ENCODE data around the gene CHST11.

Gene CHST11

GRCh38 chr12:104665296-104665695 is 208.5 kb downstream of the CHST11 start:
- Mint-ChIP-seq H3K27me3 (no peaks in the 10 kb centered on the region), H3K36me3 (ENCODE audit: insufficient read depth) (no peaks in the 10 kb centered on the region), H3K4me1 (ENCODE audit: low read depth in 2 of 2) (peaks cover 37 to 62% of the 10 kb centered on the region in 2 donors), H3K27ac (peak overlapping the region; percentile 79 to 83), H3K9me3 (no peaks in the 10 kb centered on the region), H3K4me3 (peak overlapping the region in 1 of 2 donors; percentile 17)
- ATAC-seq (replicated peaks) (no peak), DNase-seq (no peak)

DNA sequence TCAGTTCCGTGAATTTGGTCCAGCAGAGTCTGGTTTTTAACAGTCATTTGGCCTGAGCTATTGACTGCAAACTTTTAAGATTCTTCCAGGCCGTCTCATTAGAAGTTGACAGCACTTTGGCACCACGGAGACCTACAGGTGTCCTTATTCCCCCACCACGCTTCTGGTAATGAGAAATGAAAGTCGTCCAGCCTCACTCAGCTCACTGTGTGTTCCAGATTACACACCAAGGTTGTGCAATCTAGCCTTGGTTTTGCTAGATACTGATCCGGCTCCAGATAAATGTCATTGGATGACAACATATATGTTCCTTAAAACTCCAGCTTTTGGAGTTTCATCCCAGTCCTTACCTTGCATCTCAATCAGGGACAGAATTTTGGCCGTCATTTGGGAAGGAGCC is 210.4 kb downstream of the CHST11 start:
- Mint-ChIP-seq H3K4me3 (no peak overlapping the region), H3K4me1 (ENCODE audit: low read depth in 2 of 2) (peaks cover 48 to 66% of the 10 kb centered on the region in 2 donors), H3K9me3 (no peaks in the 10 kb centered on the region), H3K27ac (no peak overlapping the region), H3K27me3 (no peaks in the 10 kb centered on the region), H3K36me3 (ENCODE audit: insufficient read depth) (peaks cover 7% of the 10 kb centered on the region)
- ATAC-seq (replicated peaks), result no peak
- DNase-seq, result no peak

DNA sequence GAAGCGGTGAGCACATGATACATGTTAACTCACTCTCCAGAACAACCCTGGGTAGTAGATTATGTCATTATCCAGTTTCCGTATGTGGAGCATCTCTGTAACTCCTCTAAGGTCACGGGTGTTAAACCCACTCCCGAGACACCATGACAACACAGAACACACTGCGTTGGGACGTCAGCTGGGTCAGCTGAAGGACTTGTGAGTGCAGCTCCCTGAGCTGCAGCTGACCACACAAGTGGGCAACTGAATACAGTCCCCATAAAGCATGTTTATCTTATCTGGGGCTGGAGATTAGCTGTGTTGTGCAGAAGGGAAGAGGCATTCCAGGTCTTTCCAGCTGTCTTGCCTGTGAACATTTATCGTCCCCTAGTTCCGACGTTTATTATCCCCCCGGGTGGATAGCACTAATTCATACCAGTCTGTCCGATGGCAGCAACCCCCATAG is 211.5 kb downstream of the CHST11 start:
- ATAC-seq (replicated peaks) (no peak), DNase-seq (no peak)
- H3K27me3 Mint-ChIP-seq, result no peaks in the 10 kb centered on the region
- no peak overlapping the region for H3K4me3 Mint-ChIP-seq
- H3K9me3 Mint-ChIP-seq, result no peaks in the 10 kb centered on the region
- peaks cover 53 to 70% of the 10 kb centered on the region in 2 donors for H3K4me1 Mint-ChIP-seq (ENCODE audit: low read depth in 2 of 2)
- peaks cover 10% of the 10 kb centered on the region for H3K36me3 Mint-ChIP-seq (ENCODE audit: insufficient read depth)
- H3K27ac Mint-ChIP-seq, result no peak overlapping the region

GRCh38 chr12:104669089-104669721 is 212.5 kb downstream of the CHST11 start:
- ATAC-seq (replicated peaks) (no peak), DNase-seq (no peak)
- Mint-ChIP-seq H3K9me3 (no peaks in the 10 kb centered on the region), H3K4me3 (peak overlapping the region; percentile 48 to 61), H3K27ac (peak overlapping the region; percentile 0 to 94), H3K27me3 (no peaks in the 10 kb centered on the region), H3K36me3 (ENCODE audit: insufficient read depth) (peaks cover 10% of the 10 kb centered on the region), H3K4me1 (ENCODE audit: low read depth in 2 of 2) (peaks cover 51 to 71% of the 10 kb centered on the region in 2 donors)

DNA sequence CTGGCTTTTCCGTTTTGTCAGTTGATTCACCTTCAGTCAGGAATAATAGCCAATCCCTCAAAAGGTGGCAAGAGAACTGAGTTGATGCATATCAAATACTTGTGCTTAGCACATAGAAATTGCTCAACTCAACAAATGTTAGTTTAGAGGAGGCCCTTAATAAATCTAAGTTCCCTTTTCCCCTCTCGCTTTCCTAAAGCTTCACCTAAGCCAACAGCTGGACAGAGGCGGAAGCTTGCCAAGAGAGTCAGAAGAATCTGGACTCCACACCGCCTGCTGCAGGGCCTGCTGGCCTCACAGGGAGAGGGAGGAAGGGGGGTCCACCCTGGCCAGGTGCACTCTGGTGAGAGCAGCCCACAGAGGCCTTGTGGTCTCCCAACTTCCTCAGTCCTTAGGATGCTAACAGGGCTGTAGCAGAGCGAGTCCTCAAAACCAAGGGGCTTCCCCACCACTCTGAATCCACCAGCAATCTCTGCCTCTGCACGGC is 213.1 kb downstream of the CHST11 start:
- Mint-ChIP-seq H3K27ac (peak overlapping the region; percentile 0 to 94), H3K4me1 (ENCODE audit: low read depth in 2 of 2) (peaks cover 50 to 69% of the 10 kb centered on the region in 2 donors), H3K9me3 (no peaks in the 10 kb centered on the region), H3K4me3 (peak overlapping the region; percentile 61 to 62), H3K36me3 (ENCODE audit: insufficient read depth) (peaks cover 10% of the 10 kb centered on the region), H3K27me3 (no peaks in the 10 kb centered on the region)
- peak; percentile 64 for ATAC-seq (replicated peaks)
- peak in 1 of 3 experiments; percentile 27 for DNase-seq

GRCh38 chr12:104670439-104671408 is 214.0 kb downstream of the CHST11 start:
- Mint-ChIP-seq H3K36me3 (ENCODE audit: insufficient read depth) (peaks cover 10% of the 10 kb centered on the region), H3K9me3 (no peaks in the 10 kb centered on the region), H3K27me3 (no peaks in the 10 kb centered on the region), H3K4me3 (peak overlapping the region; percentile 61 to 62), H3K4me1 (ENCODE audit: low read depth in 2 of 2) (peaks cover 45 to 68% of the 10 kb centered on the region in 2 donors), H3K27ac (peak overlapping the region; percentile 92 to 94)
- DNase-seq, result no peak
- ATAC-seq (replicated peaks), result no peak

- no peaks in the 10 kb centered on the region for H3K27me3 Mint-ChIP-seq
- ATAC-seq (replicated peaks), result peak; percentile 88
- H3K4me3 Mint-ChIP-seq, result peak overlapping the region; percentile 61 to 62
- peaks cover 49 to 66% of the 10 kb centered on the region in 2 donors for H3K4me1 Mint-ChIP-seq (ENCODE audit: low read depth in 2 of 2)
- H3K27ac Mint-ChIP-seq, result peak overlapping the region; percentile 92 to 94
- no peaks in the 10 kb centered on the region for H3K9me3 Mint-ChIP-seq
- DNase-seq, result peak; percentile 74 to 78 (median 77)
- peaks cover 10% of the 10 kb centered on the region for H3K36me3 Mint-ChIP-seq (ENCODE audit: insufficient read depth)
Measured at GRCh38 chr12:104671409-104672095, 214.8 kb downstream of the CHST11 start.

- Mint-ChIP-seq H3K9me3 (no peaks in the 10 kb centered on the region), H3K4me3 (peak overlapping the region; percentile 61 to 62), H3K27me3 (no peaks in the 10 kb centered on the region), H3K27ac (peak overlapping the region; percentile 92 to 94), H3K4me1 (ENCODE audit: low read depth in 2 of 2) (peaks cover 53 to 71% of the 10 kb centered on the region in 2 donors), H3K36me3 (ENCODE audit: insufficient read depth) (peaks cover 10% of the 10 kb centered on the region)
- no peak for ATAC-seq (replicated peaks)
- no peak for DNase-seq
Measured at GRCh38 chr12:104672096-104672445, 215.3 kb downstream of the CHST11 start.

- no peak overlapping the region for H3K4me3 Mint-ChIP-seq
- peaks cover 10% of the 10 kb centered on the region for H3K36me3 Mint-ChIP-seq (ENCODE audit: insufficient read depth)
- ATAC-seq (replicated peaks) (no peak), DNase-seq (no peak)
- peaks cover 59 to 74% of the 10 kb centered on the region in 2 donors for H3K4me1 Mint-ChIP-seq (ENCODE audit: low read depth in 2 of 2)
- H3K27me3 Mint-ChIP-seq, result no peaks in the 10 kb centered on the region
- peak overlapping the region; percentile 77 to 92 for H3K27ac Mint-ChIP-seq
- H3K9me3 Mint-ChIP-seq, result no peaks in the 10 kb centered on the region
Measured at GRCh38 chr12:104672501-104673265, 215.9 kb downstream of the CHST11 start.

DNA sequence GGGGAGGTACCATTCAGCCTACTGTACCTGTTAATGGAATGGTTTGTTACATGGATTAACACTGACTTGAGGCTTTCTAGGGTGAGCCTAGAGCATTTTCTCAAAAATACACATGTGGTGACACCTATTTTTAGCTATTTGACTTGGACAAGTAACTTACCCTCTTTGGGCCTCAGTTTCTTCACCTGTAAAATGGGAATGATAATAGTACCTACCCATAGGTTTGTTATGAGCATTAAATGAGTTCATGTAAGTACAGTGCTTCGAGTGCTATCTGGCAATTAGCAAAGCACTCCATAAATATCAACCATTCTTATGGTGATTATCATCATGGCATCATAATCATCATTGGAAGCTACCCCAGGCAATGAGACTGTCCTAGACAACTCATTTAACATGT is 216.5 kb downstream of the CHST11 start:
- Mint-ChIP-seq H3K27ac (peak overlapping the region; percentile 77 to 86), H3K36me3 (ENCODE audit: insufficient read depth) (peaks cover 10% of the 10 kb centered on the region), H3K4me3 (no peak overlapping the region), H3K9me3 (no peaks in the 10 kb centered on the region), H3K27me3 (no peaks in the 10 kb centered on the region), H3K4me1 (ENCODE audit: low read depth in 2 of 2) (peaks cover 60 to 74% of the 10 kb centered on the region in 2 donors)
- no peak for ATAC-seq (replicated peaks)
- DNase-seq, result no peak

- Mint-ChIP-seq H3K4me1 (ENCODE audit: low read depth in 2 of 2) (peaks cover 58 to 71% of the 10 kb centered on the region in 2 donors), H3K27me3 (no peaks in the 10 kb centered on the region), H3K36me3 (ENCODE audit: insufficient read depth) (peaks cover 10% of the 10 kb centered on the region), H3K9me3 (no peaks in the 10 kb centered on the region), H3K27ac (peak overlapping the region in 1 of 2 donors; percentile 86), H3K4me3 (peak overlapping the region in 1 of 2 donors; percentile 17)
- ATAC-seq (replicated peaks), result no peak
- DNase-seq, result no peak
Measured at GRCh38 chr12:104673696-104674482, 217.1 kb downstream of the CHST11 start.

DNA sequence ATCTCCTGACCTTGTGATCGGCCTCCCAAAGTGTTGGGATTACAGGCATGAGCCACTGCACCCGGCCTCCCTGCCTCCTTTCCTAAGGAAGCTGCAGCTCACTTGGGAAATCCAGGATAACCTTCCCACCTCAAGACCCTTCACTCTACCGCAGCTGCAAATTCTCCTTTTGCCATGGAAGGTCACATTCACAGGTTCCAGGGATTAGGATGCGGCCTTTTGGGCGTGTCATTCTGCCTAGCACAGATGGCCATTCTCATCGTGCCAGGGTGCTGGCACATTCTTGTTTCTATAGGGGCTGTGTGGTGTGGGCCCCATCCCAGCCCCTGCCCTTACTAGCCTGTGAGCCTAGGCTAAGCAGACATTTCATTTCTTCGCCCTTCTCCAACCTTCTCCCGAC is 219.9 kb downstream of the CHST11 start:
- ATAC-seq (replicated peaks) (no peak), DNase-seq (no peak)
- Mint-ChIP-seq H3K4me1 (ENCODE audit: low read depth in 2 of 2) (peaks cover 51 to 63% of the 10 kb centered on the region in 2 donors), H3K36me3 (ENCODE audit: insufficient read depth) (peaks cover 8% of the 10 kb centered on the region), H3K27me3 (no peaks in the 10 kb centered on the region), H3K9me3 (no peaks in the 10 kb centered on the region), H3K27ac (peak overlapping the region; percentile 33 to 63), H3K4me3 (no peak overlapping the region)

Data from effector memory CD8-positive, alpha-beta T cell (primary cell).